ENCODE results near the gene NDUFB2. TPM values are rescaled to one million over a fixed set of nuclear protein-coding genes. Genes with fewer than 3 reads are reported as not detected.
"Not testable (repeated sequence)": the region's sequence is repeated elsewhere in the genome, so short reads cannot be mapped to it uniquely, and the experiment has no call there.

NDUFB2 gene
- polyA plus RNA-seq, 1 donor from 2014 or later: 367 TPM

- not testable (repeated sequence) for H3K27me3 Mint-ChIP-seq, H3K9me3 Mint-ChIP-seq, H3K27ac Mint-ChIP-seq, H3K36me3 Mint-ChIP-seq
- Mint-ChIP-seq H3K4me3 (peak overlapping the region in 1 of 4 donors; percentile 41), H3K4me1 (peaks cover 13 to 18% (median 16%) of the 10 kb centered on the region in 3 donors)
Observed at GRCh38 chr7:140693849-140694248, 2.7 kb upstream of the NDUFB2 start.

GRCh38 chr7:140694592-140694991, 1.9 kb upstream of the NDUFB2 start:
- Mint-ChIP-seq H3K27ac (peak overlapping the region in 2 of 3 donors; percentile 97 to 99), H3K4me1 (peaks cover 19 to 22% (median 21%) of the 10 kb centered on the region in 3 donors), H3K9me3 (no peaks in the 10 kb centered on the region), H3K36me3 (peaks cover 4% of the 10 kb centered on the region), H3K27me3 (peaks cover 1% of the 10 kb centered on the region), H3K4me3 (peak overlapping the region in 1 of 4 donors; percentile 41)

- H3K27me3 Mint-ChIP-seq: peaks cover 1% of the 10 kb centered on the region
Observed at GRCh38 chr7:140695381-140695780, 1.1 kb upstream of the NDUFB2 start.

GRCh38 chr7:140696024-140696679, 356 bp upstream of the NDUFB2 start:
- Mint-ChIP-seq H3K9me3 (no peaks in the 10 kb centered on the region), H3K36me3 (peaks cover 4% of the 10 kb centered on the region), H3K27me3 (peaks cover 1% of the 10 kb centered on the region), H3K4me3 (peak overlapping the region; percentile 98 to 100 (median 99)), H3K27ac (peak overlapping the region; percentile 96 to 99 (median 97)), H3K4me1 (peaks cover 21 to 24% (median 22%) of the 10 kb centered on the region in 3 donors)

More at GRCh38 chr7:140695381-140695780, 1.1 kb upstream of the NDUFB2 start:
- Mint-ChIP-seq H3K36me3 (peaks cover 4% of the 10 kb centered on the region), H3K9me3 (no peaks in the 10 kb centered on the region), H3K4me3 (peak overlapping the region in 2 of 4 donors; percentile 63 to 100), H3K4me1 (peaks cover 21 to 25% (median 24%) of the 10 kb centered on the region in 3 donors), H3K27ac (peak overlapping the region; percentile 96 to 99 (median 97))

- Mint-ChIP-seq H3K36me3 (peaks cover 4% of the 10 kb centered on the region), H3K4me1 (peaks cover 22 to 25% (median 24%) of the 10 kb centered on the region in 3 donors), H3K9me3 (no peaks in the 10 kb centered on the region), H3K4me3 (peak overlapping the region; percentile 98 to 100 (median 99)), H3K27me3 (peaks cover 1% of the 10 kb centered on the region), H3K27ac (peak overlapping the region; percentile 96 to 99 (median 97))
Observed at GRCh38 chr7:140697447-140698143, 1.1 kb downstream of the NDUFB2 start.

- peak overlapping the region; percentile 27 to 99 (median 74) for H3K4me3 Mint-ChIP-seq
- peak overlapping the region in 1 of 3 donors; percentile 4 for H3K27ac Mint-ChIP-seq
- peaks cover 22 to 28% (median 24%) of the 10 kb centered on the region in 3 donors for H3K4me1 Mint-ChIP-seq
- H3K27me3 Mint-ChIP-seq: peaks cover 1% of the 10 kb centered on the region
- peaks cover 1% of the 10 kb centered on the region for H3K36me3 Mint-ChIP-seq
- no peaks in the 10 kb centered on the region for H3K9me3 Mint-ChIP-seq
Observed at GRCh38 chr7:140698477-140698876, 2.0 kb downstream of the NDUFB2 start.

- Mint-ChIP-seq H3K4me3 (no peak overlapping the region), H3K36me3 (peaks cover 1% of the 10 kb centered on the region), H3K9me3 (no peaks in the 10 kb centered on the region), H3K27me3 (no peaks in the 10 kb centered on the region), H3K4me1 (peaks cover 11 to 22% (median 13%) of the 10 kb centered on the region in 3 donors), H3K27ac (no peak overlapping the region)
Observed at GRCh38 chr7:140702774-140703173, 6.3 kb downstream of the NDUFB2 start.

- H3K4me3 Mint-ChIP-seq: no peak overlapping the region
Observed at GRCh38 chr7:140704205-140704604, 7.7 kb downstream of the NDUFB2 start.

GRCh38 chr7:140707132-140707531, 10.6 kb downstream of the NDUFB2 start:
- Mint-ChIP-seq H3K4me3 (no peak overlapping the region), H3K36me3 (peaks cover 4% of the 10 kb centered on the region), H3K4me1 (peaks cover 0 to 7% (median 0%) of the 10 kb centered on the region in 3 donors), H3K9me3 (no peaks in the 10 kb centered on the region), H3K27ac (no peak overlapping the region), H3K27me3 (no peaks in the 10 kb centered on the region)

More at GRCh38 chr7:140704205-140704604, 7.7 kb downstream of the NDUFB2 start:
- Mint-ChIP-seq H3K27ac (peak overlapping the region in 1 of 3 donors; percentile 62), H3K27me3 (no peaks in the 10 kb centered on the region), H3K4me1 (peaks cover 6 to 13% (median 9%) of the 10 kb centered on the region in 3 donors), H3K9me3 (no peaks in the 10 kb centered on the region), H3K36me3 (peaks cover 3% of the 10 kb centered on the region)

GRCh38 chr7:140708764-140709163, 12.3 kb downstream of the NDUFB2 start:
- not testable (repeated sequence) for H3K9me3 Mint-ChIP-seq, H3K4me3 Mint-ChIP-seq, H3K27me3 Mint-ChIP-seq, H3K36me3 Mint-ChIP-seq, H3K4me1 Mint-ChIP-seq, H3K27ac Mint-ChIP-seq

- H3K4me3 Mint-ChIP-seq, H3K36me3 Mint-ChIP-seq, H3K27ac Mint-ChIP-seq, H3K27me3 Mint-ChIP-seq, H3K4me1 Mint-ChIP-seq, H3K9me3 Mint-ChIP-seq: not testable (repeated sequence)
Observed at GRCh38 chr7:140712392-140712791, 15.9 kb downstream of the NDUFB2 start.

- peaks cover 1 to 3% (median 2%) of the 10 kb centered on the region in 3 donors for H3K4me1 Mint-ChIP-seq
- H3K27me3 Mint-ChIP-seq: no peaks in the 10 kb centered on the region
- peak overlapping the region in 2 of 3 donors; percentile 4 to 91 for H3K27ac Mint-ChIP-seq
- peaks cover 5% of the 10 kb centered on the region for H3K36me3 Mint-ChIP-seq
- H3K4me3 Mint-ChIP-seq: no peak overlapping the region
- no peaks in the 10 kb centered on the region for H3K9me3 Mint-ChIP-seq
Observed at GRCh38 chr7:140714331-140715040, 18.0 kb downstream of the NDUFB2 start.

- Mint-ChIP-seq H3K4me3 (no peak overlapping the region), H3K27ac (no peak overlapping the region), H3K4me1 (peaks cover 3 to 5% (median 5%) of the 10 kb centered on the region in 3 donors), H3K27me3 (no peaks in the 10 kb centered on the region), H3K9me3 (no peaks in the 10 kb centered on the region), H3K36me3 (peaks cover 3% of the 10 kb centered on the region)
Observed at GRCh38 chr7:140719721-140720120, 23.2 kb downstream of the NDUFB2 start.

GRCh38 chr7:140722254-140722653, 25.7 kb downstream of the NDUFB2 start:
- Mint-ChIP-seq H3K4me1 (peaks cover 0 to 5% (median 5%) of the 10 kb centered on the region in 3 donors), H3K27me3 (no peaks in the 10 kb centered on the region), H3K27ac (no peak overlapping the region), H3K36me3 (peaks cover 2% of the 10 kb centered on the region), H3K4me3 (no peak overlapping the region), H3K9me3 (no peaks in the 10 kb centered on the region)

GRCh38 chr7:140723006-140723405, 26.5 kb downstream of the NDUFB2 start:
- peaks cover 0 to 5% (median 5%) of the 10 kb centered on the region in 3 donors for H3K4me1 Mint-ChIP-seq
- no peak overlapping the region for H3K27ac Mint-ChIP-seq
- peaks cover 2% of the 10 kb centered on the region for H3K36me3 Mint-ChIP-seq
- no peak overlapping the region for H3K4me3 Mint-ChIP-seq
- no peaks in the 10 kb centered on the region for H3K9me3 Mint-ChIP-seq
- H3K27me3 Mint-ChIP-seq: no peaks in the 10 kb centered on the region

Measured in IgD-negative memory B cell (primary cell).